GM12873 (cell line): ENCODE results near the gene UMODL1.

Experiments used
- CTCF ChIP-seq: IDR thresholded peaks from 2 replicates; pipeline ENCODE4 v1.5.1; 2012; ENCODE audit warnings: low read depth, mild to moderate bottlenecking, moderate library complexity, low read length, control low read depth; ENCODE audit not compliant: insufficient read depth; ENCODE audit errors: missing control alignments

Gene UMODL1

DNA sequence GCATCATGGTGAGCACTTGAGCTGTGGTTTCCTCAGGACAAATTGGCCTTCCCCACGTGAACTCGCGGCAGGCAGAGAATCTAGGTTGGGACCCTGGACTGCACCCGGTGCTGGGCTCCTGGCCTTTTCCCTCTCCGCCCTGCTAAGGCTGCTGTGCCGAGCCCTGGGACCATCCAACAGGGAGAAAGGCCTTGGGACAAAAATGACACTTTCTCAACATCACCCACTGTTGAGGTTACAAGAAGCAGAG, 9.2 kb upstream of the UMODL1 start:
- no peak for TF ChIP-seq CTCF

- no peak for TF ChIP-seq CTCF
Measured at GRCh38 chr21:42062236-42063022, 8.7 kb upstream of the UMODL1 start.

DNA sequence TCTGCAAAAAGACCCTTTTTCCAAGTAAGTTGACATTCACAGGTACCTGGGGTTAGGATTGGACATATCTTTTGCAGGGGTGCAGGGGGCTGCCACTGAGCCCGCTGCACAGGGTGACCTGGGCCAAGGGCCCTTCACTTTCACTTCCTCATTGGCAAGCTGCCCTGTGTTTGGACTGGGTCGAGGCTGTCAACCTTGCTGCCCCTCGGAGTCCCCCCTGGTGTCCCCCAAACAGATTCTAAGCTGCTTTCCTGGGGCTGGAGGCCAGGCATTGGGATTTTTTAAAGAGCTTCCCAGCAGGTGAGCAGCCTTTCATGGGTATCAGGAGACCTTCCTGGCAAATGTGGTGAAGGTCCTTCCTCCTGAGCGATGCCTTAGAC, 7.9 kb upstream of the UMODL1 start:
- no peak for TF ChIP-seq CTCF

DNA sequence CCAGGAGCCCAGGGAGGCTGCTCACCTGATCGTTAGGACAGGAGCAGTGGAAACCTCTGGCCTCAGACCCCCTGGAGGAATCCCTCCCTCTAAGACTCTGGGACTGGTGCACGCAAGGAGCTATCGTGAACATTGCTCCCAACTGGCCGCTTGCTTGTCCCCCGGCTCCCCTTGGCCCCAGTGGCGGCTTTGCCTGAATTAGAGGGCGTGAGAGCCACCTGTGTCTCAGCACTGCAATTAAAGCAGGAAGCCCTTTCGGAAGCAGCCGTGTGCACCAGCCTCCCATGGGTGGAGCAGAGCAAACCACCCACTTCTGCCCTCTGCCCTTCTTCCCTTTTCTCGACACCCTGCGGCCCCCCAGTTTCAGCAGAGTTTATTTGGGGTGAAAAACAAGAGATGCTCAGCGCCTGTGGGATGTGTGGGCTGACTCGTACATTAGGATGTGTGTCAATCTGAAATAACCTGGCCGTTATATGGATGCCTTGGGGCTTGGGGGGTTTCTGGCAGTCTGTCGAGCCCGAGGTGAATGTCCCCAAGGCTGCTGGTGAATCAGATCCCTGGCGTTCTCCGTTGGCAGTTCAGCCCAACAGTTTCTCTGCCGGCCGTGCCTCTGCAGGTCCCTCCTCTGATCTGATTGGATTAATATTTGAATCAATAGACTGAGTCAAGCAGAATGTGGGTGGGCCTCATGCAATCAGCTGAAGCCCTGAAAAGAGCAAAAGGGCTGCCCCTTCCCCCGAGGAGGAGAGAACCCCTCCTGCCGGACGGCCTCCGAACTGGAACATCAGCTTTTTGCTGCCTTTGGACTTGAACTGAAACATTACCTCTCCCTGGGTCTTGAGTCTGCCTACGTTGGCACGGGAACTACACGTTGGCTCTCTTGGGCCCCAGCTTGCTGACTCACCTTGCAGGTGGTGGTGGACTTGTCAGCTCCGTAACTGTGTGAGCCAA, 7.3 kb upstream of the UMODL1 start:
- TF ChIP-seq CTCF, result peak; percentile 36

DNA sequence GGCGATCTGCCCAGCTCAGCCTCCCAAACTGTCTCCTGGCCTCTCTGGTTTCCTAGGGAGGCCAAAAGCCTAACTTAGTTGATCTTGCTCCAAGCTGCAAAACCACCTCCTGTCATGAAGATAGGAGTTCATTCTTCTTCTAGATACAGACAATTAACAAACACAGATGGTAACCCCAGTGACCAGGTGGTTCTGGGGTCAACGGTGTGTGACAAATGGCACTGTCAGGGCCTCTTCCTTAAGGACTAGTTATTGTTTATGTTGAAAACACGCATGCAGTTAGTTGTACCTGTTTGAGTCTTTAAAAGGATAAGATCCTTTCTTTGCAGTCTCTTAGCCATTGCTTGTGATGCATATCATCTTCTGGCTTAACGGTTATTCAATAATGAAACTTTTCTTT, 4.6 kb upstream of the UMODL1 start:
- TF ChIP-seq CTCF, result no peak

GRCh38 chr21:42067531-42068255, 3.4 kb upstream of the UMODL1 start:
- TF ChIP-seq CTCF, result no peak

DNA sequence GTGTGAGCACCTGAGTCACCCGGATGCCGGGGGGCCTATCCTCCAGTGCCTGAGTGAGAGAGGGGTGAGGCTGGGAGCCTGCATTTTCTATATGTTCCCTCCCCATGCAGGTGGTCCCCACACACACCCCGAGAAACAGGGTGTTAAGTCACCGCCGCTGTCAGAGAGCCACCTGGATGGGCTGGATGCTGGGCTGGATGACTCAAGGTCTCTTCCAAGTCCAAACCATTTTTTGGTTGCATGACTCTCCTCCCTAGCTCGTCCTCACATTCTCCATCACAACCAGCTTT, 2.9 kb upstream of the UMODL1 start:
- TF ChIP-seq CTCF, result no peak
